Right ventricle myocardium superior (tissue), 1 donor: ENCODE data around the gene NMRK1. TPM values are rescaled to one million over a fixed set of nuclear protein-coding genes. Genes with fewer than 3 reads are reported as not detected.

Experiments
- ATAC-seq: fragments of 200-7000 bp; cut with Tn5 transposase; one replicate; pipeline ENCODE4 v1.9.1; 2020; ENCODE audit warnings: mild to moderate bottlenecking; ENCODE audit not compliant: poor library complexity
- DNase-seq: peaks from one replicate; pipeline ENCODE4 v3.0.0-alpha.2; 2020
- intact Hi-C: fragments of 100-400 bp; cut with DNase I; formaldehyde crosslinking; loops from one replicate; pipeline ENCODE4 v1.11.2; 2022
- total RNA-seq: library from RNA; stranded (reverse); fragmentation: NEBNext Ultra II Directional; extraction: Animal tissue kit (Norgen Biotek cat#: 25700); gene quantifications from one replicate; pipeline ENCODE4 v1.2.1, GENCODE V29; 2021
- donor health status: DM: no; HTN: yes; CAD: no; lungs with severe emphysema.

Gene NMRK1
- total RNA-seq, 1 donor from 2014 or later: 17.3 TPM

DNA sequence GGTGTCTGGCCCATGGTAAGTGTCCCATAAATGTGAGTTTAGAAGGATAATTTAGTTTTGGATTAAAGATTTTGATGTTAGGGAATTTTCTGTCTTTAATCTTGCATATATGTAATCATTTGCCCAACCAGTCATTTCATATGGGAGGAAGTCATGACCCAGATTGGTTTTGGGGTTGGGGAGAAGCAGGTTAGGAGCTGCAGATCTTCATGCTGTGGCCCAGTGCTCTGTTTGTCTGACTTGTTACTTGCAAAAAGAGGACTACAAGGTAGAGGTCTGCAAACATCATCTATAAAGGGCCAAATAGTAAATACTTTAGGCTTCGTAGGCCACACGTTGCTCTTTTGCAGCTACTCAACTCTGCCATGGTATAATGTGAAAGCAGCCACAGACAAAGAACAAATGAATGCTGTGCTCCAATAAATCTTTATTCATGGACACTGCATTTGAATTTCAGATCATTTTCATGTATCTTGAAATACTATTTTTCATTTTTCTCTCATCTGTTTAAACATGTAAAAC is 17.1 kb upstream of the NMRK1 start:
- ATAC-seq: no peak
- intact Hi-C loops: no loop called here

GRCh38 chr9:75104607-75105006 is 16.7 kb upstream of the NMRK1 start:
- no peak for ATAC-seq
- no peak for DNase-seq
- intact Hi-C loops: no loop called here

More for the DNA sequence above, 17.1 kb upstream of the NMRK1 start:
- DNase-seq: no peak

- intact Hi-C loops: no loop called here
These were observed 14.3 kb upstream of the NMRK1 start for GRCh38 chr9:75102177-75102790.

GRCh38 chr9:75101004-75101588 is 13.1 kb upstream of the NMRK1 start:
- intact Hi-C loops: no loop called here
- ATAC-seq (no peak), DNase-seq (no peak)

More at GRCh38 chr9:75102177-75102790, 14.3 kb upstream of the NMRK1 start:
- no peak for ATAC-seq
- no peak for DNase-seq

GRCh38 chr9:75096796-75097195 is 8.8 kb upstream of the NMRK1 start:
- DNase-seq (no peak), ATAC-seq (no peak)
- intact Hi-C loops: no loop called here

GRCh38 chr9:75092766-75093165 is 4.8 kb upstream of the NMRK1 start:
- DNase-seq (no peak), ATAC-seq (no peak)
- intact Hi-C loops: no loop called here

GRCh38 chr9:75090579-75090978 is 2.6 kb upstream of the NMRK1 start:
- ATAC-seq: no peak
- intact Hi-C loops: no loop called here

DNA sequence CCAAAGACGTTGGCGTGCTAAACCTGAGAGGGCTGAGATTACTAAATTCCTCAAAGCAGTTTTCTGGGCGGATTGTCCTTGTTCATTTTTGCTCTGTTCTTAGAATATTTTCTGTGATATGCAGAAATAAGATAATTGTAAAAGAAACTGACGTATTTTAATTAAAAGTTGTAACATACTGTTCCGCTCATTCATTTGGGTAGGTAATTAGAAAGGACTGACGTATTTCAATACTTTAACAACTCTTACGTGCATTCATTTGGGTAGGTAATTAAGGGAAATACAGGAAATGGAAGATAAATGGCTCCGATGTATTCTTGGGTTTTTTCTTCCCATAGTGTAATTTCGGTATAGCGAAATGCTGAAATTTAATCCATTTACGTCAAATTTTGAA is 1.4 kb upstream of the NMRK1 start:
- no peak for ATAC-seq
- DNase-seq: no peak
- intact Hi-C loops: no loop called here

More at GRCh38 chr9:75090579-75090978, 2.6 kb upstream of the NMRK1 start:
- DNase-seq: no peak

DNA sequence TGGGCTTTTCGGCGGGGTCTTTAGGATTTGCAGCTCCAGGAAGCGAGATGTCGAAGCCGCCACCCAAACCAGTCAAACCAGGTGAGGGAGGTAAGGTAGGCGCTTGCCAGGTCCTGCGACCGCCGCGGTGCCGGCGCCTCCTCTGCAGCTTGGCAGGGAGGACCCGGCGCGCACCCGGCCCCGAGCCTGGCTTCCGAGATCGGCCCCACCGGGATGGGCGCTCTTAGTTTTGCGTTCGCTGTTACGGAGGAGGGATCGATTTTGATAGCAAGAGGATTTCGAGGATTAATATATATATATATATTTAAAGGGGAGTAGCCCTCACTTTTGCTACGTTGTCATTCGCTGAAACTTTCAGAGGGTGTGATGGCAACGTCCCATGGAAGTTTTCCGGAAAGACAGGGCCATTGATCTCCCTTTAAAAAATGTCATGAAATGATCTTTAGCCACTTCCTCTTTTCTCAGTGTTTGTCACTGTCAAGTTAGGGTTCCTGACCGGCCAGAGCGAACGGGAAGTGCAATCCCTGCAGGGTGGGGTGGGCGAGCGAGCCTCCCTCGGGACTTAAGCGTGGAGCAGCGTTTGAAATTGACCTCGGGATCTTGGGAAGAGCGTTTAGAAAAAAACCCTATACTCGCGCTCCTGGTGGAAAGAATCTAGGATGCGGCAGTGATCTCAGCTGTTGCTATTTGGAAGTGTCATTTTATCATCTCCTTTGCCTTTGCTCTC is 854 bp upstream of the NMRK1 start:
- intact Hi-C loops: no loop called here
- DNase-seq: peak; percentile 84
- peak; percentile 36 for ATAC-seq

DNA sequence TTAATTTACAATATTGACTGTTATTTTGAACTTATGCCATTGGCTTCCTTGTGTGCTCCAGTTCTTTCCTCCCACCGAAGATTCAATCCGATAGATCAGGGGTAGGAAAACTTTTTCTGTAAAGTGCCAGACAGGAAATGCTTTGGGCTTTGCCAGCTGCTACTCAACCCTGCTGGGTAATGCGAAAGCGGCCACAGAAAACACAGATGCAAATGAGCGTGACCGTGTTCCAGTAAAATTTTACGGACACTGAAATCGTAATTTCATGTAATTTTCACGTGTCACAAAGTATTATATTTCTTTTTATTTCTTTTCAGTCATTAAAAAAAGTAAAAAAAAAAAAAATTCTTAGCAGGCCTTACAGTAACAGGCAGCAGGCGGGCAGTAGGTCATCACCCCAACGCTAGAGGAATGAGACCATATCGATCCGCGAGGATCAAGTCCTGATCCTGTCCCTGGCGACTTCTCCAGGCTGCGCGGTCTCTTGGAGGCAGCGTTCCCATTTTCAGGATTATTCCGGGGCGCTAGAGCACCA is 599 bp downstream of the NMRK1 start:
- DNase-seq (no peak), ATAC-seq (peak; percentile 25)
- intact Hi-C loops: no loop called here

DNA sequence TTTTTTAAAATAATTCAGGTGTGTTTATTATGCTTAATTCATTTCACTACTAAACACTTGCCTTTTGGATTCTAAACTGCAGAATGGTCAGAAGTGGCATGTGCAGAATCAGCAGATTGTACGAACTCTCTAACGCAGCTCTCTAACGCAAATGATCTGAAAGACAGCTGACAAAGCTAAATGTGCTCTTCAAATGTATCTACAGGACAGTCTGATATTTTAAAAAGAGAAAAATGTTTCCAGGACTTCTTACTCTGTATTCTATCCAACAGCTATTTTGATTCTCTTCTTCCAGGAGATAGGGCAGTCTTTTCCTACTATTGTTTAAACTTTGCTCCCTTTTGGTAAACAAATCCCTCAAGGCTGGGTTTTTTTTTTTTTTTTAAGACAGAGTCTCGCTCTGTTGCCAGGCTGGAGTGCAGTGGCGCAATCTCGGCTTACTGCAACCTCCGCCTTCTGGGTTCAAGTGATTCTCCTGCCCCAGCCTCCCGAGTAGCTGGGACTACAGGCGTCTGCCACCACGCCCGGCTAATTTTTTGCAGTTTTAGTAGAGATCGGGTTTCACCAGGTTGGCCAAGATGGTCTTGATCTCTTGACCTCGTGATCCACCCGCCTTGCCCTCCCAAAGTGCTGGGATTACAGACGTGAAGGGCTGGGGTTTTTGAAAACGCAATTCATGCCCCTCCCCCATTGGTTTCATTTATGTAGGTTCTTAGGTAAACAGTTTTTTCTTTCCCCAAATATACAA is 1.2 kb downstream of the NMRK1 start:
- peak; percentile 55 for DNase-seq
- intact Hi-C loops: no loop called here
- no peak for ATAC-seq

DNA sequence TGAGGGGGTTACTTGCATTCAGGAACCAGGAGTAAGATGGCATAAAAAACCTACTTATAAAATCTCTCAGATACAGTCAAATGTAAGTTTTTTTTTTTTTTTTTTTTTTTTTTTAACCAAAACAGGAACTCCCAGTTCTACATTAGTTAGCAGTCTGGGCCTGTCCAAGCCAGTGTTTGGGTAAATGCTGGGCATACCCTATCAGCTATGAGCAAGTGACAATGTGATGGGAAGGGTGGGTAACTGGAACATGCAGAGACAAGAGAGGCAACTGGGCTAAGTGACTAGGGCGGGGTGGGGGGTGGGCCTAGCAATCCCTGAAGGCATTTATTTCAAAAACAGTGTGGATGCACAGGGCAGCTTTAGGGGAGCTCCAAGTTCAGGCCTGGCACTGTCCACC is 2.3 kb downstream of the NMRK1 start:
- ATAC-seq: no peak
- intact Hi-C loops: no loop called here
- DNase-seq: no peak

- DNase-seq (no peak), ATAC-seq (no peak)
- intact Hi-C loops: no loop called here
These were observed 3.8 kb downstream of the NMRK1 start for GRCh38 chr9:75084081-75084672.

DNA sequence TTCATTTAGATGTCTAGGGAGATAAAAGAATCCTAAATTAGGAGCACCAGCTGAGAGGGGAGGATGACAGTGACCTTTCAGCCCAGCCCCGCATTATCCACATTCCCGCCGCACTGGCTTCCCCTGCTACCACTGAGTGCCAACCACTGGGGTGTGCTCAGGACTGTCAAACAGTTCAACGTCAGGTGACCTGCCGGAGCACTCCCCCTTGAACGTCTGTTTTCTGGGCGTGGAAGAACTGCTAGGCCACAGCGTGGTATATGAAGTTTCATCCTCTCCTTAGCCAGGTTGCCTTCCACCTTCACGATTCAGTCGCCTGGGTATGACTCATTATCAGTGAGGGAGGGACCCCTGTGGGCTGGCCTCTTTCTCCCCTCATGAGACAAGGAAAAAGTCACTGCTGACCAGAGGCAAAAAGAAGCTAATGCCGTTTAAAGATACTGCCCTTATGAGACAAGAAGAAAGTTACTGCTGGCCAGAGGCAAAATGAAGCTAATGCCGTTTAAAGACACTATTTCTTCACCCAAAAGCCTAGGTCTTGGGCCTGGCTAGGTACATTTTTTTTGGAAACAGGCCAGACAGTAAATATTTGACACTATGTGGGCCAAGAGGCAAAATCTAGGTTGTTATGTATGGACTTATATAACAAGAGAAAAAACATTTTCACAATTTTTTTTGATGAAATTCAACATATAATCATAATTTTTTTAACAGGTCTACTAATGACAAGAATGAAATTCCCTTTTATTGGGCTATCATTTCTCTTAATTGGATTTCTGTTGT is 4.6 kb downstream of the NMRK1 start:
- intact Hi-C loops: no loop called here
- peak; percentile 31 for ATAC-seq
- DNase-seq: peak; percentile 55

DNA sequence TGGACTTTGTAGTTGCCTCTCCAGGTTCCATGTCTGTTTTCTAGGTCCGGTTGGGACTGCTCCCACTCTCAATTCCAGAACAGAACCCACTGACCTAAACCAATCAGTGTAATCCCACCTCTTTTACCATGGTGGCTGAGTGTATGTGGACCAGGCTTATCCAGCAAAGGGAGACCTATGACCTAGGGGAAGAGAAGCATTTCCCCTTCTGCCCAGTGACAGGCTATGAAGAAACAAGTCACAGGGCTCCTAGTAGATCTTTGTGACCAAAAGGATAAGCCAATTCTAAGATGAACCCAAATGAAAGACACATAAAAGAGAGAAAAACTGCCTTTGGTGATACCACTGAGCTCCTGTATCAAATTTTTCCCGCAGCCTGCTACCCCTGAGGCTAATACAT is 6.3 kb downstream of the NMRK1 start:
- no peak for DNase-seq
- ATAC-seq: no peak
- intact Hi-C loops: no loop called here

GRCh38 chr9:75072895-75073294 is 15.1 kb downstream of the NMRK1 start:
- no peak for DNase-seq
- intact Hi-C loops: loop anchor here (10.0 kb wide), 1 partner anchor 138 kb away; no protein-coding TSS in a partner anchor

DNA sequence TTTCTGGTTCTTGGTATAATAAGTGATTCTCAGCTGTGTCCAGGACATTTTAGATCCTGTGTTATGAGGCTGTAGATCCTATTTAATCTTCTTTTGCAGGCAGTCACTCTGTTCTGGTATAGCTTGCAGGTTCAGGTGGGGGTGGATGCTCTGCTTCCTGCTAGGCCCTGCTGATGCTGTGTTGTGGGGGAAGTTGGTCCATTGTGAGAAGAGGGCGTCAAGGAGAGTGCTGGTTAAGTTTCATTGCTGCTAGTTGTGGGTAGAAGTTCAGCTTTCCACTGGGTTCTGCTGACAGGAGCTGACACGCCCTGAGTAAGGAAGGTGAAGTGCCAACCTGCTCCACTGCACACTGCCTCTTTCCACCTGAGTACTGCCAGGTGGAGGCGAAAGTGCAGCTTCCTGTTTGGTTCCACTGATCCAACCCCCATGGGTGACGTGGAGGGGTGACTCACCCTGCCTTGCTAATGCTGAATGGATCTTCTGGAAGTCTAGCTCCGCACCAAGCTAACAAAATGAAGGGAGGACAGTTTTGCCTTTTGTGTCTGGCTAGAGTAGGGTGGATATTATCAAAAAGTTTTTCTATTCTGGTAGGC is 16.3 kb downstream of the NMRK1 start:
- intact Hi-C loops: loop anchor here (10.0 kb wide), 1 partner anchor 137 kb away; no protein-coding TSS in a partner anchor
- DNase-seq (no peak), ATAC-seq (peak; percentile 38)

More at GRCh38 chr9:75072895-75073294, 15.1 kb downstream of the NMRK1 start:
- ATAC-seq: no peak
